GM21515 (cell line): Measurements from ENCODE around the gene GPS1.
A peak's percentile ranks its signal among the peaks of the same experiment; 100 is the strongest.

ENCODE experiments used
- ATAC-seq: cut with Tn5 transposase; IDR thresholded peaks from one replicate; pipeline ENCODE4 v1.9.1; 2021; ENCODE audit not compliant: unreplicated experiment

The GPS1 gene

DNA sequence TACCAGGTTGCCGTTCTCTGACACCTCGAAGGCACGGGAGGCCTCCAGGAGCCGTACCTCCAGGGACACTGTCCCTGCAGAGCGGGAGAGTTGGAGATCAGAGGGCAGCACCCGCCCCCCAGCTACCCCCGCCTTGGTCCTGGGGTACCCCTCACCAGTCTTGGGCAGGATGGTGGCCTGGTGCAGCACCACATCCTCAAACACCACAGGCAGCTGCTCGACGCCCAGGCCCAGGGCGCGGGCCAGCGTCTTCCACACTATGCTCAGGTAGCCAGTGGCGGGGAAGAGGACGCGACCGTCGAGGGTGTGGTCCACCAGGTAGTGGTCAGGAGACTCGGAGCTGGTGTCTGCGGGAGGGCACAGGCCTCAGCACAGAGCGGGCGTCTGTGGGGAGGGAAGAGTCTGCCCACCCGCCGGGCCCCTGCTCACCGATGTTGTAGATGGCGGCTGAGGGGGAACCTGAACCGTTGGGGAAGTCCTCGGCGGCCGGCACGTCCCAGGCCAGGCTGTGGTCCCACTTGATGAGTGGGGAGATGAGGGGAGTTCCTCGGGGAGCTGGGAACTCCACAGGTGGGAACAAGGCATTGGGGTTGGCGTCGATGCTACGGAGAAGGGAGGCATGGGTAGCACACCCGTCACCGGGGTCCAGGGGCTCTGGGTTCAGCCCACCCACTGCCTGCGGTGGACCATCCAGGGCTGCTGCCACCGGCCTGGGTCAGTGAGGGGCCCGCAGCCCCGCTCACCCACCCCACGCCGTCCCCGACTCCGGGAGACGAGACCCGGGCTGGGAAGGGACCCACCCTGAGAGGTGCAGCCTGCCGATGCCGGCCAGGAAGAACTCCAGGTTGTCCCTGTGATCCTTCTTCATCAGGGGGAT is 36.5 kb downstream of the GPS1 start:
- no peak for ATAC-seq

DNA sequence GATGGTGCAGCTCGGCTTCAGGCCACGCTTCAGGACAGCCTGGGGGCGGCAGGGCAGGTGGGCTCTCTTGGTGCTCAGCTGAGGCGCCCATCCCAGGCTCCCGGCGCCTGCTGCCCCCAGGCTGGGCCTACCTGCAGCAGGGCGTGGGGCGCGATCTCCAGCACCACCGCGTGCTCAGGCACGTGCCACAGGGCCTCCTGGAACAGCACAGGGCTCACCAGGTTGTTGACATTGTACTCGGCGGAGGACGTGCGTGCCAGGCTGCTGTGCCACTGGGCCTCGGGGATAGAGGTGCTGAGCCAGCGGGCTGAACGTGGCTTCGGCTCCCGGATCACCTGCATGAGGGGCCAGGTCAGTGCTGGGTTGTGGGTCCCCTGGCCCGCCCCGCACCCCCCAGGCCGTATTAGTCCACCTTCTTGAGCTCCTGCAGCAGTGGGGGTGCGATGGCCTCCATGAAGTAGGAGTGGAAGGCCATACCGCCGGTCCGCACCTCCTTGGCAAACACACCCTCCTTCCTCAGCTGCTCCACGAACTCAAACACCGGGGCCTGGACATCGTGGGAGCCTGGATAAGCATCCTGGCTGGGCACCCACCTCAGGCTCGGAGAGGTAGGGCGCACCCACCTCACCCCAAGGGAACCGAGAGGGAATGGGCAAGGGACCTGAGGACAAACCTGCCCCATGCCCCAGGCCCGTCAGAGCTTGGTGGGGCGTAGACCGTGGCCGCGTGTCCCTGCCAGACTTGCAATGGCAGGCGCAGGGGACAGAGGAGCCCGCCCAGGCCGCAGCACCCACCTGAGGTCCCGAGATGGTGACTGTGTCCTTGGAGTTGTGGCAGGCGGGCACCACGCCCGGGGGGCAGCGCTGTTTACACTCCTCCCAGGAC is 37.4 kb downstream of the GPS1 start:
- no peak for ATAC-seq

DNA sequence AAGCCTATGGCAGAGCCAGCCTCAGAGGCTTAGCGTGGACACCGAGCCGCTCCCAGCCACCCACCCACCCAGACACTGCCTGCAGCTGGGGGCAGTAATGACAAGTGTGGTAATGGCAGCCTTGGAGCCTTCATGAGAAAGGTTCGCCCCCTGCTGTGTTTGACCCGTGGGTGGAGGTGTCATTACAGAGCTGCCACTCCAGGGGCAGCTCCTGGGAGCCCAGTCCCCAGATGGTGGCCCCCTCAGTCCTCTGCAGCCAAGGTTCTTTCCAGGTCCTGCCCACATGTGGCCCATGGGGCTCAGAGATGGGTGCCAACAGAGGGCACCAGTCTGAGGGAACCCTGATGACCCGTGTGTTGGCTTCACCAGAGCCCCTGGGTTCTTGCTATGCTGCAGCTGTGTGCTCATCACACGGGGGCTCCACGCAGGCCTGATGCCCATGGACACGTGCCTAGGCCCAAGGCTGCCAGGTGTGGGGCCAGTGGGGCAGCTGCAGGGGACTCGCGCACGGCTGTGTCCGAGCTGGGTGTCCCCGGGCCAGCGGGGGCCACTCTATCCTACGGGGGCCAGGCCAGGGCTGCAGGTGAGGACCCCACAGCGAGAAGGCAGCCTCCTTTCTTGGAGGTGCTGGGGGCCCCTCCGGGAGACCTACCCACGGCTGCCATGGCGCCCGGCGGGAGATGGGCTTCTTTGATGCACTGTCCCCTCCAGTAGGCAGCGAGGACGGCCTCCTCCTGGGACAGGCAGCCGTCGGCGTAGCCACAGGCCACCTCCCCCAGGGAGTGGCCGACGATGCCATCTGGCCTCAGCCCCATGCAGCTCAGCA is 38.2 kb downstream of the GPS1 start:
- no peak for ATAC-seq

DNA sequence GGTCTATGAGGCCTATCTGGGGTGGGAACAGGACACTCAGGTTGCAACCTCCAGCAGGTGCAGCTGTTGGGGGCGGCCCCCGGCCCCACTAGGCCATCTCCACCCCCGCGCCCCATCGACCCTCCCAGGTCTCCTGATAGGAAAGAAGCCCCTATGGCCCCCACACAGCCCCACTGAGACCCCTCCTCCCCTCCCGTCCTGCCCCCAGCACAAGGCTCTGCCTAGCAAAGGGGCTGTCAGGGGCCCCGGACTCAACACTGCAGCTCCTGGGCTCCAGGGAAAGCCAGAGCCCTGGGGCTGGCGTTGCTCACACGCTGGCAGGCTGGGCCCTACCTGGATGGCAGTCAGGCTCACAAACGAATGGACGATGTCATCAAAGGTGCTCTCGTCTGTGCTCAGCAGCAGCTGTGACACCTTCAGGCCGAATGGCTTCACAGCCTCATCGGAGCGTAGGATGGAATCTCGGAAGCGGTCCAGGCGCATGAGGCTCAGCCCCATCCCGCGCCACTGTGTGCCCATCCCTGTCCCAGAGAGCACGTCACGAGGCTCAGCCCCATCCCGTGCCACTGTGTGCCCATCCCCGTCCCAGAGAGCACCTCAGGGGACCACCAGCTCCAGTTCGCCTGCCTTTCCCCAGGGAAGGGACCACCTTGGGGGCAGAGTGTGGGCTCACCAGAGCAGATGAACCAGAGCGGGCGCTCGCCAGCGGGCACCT is 39.0 kb downstream of the GPS1 start:
- ATAC-seq = no peak

DNA sequence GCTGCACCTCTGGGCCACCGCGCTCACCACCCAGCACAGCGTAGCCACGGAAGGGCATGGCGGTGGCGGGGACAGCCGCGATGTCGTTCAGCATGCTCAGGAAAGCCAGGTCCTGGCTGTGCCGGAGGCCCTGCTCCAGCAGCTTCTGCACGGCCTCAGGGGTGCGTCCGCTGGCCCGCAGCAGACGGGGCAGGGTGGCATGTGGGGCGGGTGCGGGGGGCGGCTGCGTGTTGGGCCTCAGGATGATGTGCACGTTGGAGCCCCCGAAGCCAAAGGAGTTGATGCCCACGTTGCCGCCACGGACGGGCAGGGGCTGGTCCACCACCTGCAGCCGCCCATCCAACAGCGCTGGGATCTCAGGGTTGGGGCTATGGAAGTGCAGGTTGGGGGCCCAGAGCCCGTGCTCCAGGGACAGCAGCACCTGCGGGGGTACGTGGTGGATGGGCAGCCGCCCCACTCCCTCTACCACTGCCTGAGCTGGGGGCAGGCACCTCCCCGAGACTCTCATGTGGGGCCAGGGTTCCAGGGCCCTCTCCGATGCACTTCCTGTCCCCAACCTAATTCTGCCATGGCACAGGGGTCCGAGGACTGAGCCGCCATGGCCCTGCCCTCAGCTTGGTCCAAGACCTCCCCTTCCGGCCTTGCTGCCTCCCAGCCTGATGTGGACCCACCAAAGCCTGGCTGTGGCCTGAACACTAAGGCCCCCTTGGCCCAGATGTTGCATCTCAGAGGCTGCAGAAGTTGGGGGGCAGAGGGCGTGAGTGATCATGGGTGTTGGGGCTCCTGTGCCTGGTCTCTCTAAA is 39.8 kb downstream of the GPS1 start:
- ATAC-seq = no peak

DNA sequence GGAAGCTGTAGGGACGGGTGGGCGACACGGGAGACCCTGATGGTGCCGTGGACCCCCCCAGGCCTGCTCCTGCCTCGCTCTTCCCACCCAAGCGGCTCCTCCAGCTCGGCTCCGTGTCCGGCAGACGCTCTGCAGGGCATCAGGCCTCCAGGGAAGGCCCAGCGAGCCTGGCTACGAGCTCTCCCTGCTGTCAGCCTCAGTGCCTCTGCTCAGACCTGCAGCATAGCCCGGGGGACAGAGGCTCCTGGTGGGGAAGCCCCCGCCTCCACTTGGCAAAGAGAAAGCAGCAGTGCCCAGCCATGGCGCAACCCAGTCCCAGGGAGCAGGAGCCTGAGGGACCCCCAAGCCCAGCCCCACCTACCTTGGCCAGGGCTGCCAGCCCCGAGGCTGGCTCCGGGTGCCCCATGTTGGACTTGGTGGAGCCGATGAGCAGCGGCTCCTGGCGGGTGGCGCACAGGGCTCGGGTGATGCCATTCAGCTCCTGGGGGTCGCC is 40.4 kb downstream of the GPS1 start:
- no peak for ATAC-seq

DNA sequence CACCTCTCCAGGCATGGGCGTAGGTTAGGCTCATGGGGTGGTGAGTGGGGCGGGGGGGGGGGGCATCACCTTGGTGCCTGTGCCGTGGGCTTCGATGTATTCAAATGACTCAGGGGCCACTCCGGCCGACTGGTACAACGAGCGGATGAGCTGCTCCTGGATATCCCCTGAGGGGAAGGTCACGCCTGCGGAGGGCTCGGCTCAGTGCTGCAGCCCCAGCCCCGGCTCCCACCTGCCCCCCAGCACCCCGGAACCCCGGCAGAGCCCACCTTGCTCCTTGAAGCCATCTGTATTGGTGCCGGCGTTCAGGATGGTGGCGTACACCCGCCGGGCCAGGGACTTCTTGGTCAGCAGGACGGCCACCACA is 40.9 kb downstream of the GPS1 start:
- ATAC-seq = no peak

DNA sequence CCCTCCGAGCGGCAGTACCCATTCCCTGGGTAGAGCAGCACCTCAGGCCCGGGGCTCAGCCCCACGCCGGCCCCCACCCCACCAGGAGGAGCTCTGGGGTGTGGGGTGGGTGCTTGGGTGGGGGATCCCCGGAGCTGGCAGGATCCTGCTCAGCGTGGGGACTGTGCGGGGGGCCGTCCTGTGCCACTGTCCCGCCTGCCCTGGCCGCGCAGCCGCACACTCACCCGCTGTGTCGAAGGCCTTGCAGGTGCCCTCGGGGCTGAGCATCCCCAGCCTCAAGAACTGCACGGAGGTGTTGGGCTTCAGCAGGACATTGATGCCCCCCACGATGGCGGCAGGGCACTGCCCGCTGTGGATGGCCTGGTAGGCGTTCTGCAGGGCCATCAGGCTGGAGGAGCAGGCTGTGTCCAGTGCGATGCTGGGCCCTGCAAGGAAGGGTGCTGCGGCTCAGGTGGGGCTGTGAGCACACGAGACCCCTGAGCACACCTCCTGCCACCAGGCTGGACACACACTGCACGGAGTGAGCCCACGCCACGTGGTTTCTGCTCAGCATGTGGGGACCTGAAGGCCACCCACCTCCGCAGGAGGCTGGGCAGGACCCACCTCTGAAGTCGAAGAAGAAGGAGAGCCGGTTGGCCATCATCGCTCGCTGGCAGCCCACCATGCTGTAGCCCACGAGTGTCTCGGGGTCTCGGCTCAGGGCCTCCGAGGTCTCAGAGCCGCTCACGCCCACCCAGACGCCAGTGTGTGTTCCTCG is 41.5 kb downstream of the GPS1 start:
- ATAC-seq = no peak

DNA sequence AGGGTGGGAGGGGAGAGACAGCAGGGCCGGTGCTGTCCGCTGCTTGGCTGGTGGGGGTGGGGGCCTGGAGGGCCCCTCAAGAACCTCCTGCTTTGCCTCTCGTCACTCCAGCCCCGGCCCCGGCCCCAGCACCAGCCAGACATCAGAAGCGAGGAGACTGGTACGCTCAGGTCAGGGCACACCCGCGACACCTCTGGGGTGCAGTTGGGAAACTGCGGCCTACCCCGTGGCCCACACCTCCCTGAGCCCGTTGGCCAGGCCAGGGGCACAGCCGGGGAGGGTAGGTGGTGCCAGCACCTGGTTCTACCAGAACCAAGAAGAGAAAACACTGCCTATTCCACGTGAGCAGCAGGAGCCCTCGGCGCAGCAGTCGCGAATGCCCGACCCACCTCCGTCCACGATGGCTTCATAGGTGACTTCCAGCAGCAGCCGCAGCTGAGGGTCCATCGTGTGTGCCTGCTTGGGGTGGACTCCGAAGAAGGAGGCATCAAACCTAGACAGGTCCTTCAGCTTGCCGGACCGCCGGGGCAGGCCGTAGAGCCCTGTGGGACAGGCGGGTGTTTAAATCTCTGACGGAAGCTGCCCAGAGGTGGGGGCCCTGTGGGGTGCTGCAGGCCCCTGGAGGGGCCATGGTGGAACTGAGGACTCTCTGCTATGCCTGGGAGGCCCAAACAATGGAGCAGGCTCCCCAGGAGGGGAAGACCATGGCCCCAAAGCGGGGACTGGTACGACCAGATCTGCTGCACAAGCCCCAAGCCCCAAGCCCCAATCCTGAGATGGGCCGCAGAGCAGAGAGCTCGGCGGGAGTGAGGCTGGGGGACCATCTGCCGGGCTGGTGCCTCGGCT is 43.5 kb downstream of the GPS1 start:
- no peak for ATAC-seq

DNA sequence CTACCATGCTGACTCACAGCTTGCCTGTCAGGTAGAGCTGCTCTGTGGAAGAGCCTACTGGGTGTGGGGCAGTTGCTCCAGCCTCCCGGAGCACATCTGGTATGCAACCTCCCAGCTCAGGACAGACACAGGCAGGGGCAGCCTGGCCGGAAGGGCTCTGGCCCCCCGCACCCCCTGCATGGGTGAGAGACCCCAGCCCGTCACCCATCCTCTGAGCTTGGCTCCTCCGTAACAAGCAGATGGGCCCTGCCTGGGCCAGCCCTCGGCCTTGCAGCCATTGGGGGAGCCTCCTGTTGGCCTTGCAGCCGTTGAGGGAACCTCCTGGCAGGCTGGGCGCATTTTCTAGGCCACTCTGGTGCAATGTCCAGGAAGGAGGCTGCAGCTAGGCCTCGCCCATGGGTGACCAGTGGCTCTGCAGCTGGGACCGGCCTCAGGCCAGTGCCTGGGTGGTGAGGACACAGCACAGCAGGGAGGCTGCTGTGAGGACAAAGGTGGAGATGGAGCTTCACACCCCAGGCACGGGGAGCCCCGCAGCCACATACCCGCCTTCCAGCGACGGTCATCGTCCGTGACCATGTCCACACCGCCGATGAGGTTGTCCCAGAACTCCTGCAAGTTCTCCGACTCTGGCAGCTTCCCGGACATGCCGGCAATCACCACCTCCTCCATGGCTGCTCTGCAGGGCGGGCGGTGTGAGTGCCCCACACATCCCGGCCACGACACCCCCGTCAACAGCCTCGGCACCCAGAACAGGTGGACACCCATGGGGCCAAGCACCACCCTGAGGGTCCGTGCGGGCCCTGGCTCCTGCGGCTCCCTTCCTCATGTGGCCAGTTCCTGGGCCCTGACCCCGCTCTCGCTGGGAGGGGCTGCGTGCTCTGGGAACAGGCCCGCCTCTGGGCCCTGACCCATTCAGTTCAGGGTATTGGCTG is 44.3 kb downstream of the GPS1 start:
- no peak for ATAC-seq

DNA sequence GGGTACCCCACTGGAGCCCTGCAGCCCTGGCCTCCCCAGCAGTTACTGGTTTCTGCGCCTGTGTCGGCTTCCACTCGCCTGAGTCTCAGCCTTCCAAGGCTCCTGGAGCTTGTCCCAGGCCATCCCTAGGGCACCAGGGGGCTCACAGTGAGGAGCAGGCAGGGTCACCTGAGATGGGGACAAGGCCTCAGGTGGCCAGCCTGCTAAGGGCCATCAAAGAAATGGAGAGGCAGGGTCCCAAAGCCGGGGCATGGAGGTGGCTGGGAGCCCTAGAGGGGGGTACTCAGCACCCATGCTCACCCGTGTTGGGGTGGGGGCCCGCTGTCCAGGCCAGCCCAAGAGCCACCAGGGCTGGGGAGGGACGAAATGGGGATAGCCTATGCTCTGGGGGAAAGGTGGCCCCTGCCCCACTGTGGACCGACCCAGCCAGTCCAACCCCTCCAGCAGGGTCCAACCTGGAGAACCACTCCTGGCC is 45.0 kb downstream of the GPS1 start:
- ATAC-seq = no peak

DNA sequence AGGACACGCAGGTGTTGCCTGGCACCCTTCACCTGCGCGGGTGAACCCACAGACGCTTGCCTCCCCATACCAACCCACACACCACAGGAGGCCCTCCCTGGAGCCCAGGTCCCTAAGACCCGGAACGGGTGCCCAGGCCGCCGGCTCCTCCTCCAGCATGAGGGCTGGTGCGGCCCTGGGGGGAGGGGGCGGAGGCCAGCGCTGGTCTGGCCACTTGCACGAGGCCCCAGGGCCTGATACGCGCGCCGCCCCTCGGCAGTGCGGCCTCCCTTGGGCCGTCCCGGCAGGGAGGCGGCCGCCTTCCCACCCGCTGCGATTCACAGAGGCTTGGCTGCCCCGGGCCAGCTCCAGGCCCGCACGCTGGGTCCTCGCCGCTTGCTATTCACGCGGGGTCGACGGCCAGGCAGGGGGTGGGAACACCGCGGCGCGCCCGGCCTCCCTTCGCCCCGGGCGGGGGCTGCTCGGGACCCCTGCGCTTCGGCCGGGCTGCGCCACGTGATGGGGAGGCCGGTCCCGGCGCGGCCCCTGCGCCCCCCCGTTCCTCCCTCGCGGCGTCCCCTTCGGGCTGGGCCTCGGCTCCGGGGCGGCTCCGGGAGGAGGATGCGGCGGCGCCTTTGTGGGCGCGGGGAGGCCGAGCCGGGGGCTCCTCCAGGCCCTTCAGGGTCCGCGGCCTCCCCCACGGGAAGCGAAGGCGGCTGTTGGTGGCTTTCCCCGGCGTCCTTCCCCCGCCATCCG is 45.7 kb downstream of the GPS1 start:
- peak; percentile 5 for ATAC-seq

DNA sequence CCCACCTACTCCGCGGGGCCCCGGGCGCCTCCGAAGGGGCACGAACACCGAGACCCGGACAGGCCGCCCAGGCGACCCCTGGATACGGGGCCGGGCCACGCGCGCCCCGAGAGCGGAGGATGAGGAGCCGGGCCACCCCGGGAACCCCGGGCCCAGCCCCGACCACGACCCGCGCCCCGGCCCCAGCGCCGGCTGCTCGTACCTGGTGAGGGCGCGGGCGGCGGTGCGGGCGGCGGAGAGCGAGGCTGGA is 46.1 kb downstream of the GPS1 start:
- peak; percentile 33 for ATAC-seq

DNA sequence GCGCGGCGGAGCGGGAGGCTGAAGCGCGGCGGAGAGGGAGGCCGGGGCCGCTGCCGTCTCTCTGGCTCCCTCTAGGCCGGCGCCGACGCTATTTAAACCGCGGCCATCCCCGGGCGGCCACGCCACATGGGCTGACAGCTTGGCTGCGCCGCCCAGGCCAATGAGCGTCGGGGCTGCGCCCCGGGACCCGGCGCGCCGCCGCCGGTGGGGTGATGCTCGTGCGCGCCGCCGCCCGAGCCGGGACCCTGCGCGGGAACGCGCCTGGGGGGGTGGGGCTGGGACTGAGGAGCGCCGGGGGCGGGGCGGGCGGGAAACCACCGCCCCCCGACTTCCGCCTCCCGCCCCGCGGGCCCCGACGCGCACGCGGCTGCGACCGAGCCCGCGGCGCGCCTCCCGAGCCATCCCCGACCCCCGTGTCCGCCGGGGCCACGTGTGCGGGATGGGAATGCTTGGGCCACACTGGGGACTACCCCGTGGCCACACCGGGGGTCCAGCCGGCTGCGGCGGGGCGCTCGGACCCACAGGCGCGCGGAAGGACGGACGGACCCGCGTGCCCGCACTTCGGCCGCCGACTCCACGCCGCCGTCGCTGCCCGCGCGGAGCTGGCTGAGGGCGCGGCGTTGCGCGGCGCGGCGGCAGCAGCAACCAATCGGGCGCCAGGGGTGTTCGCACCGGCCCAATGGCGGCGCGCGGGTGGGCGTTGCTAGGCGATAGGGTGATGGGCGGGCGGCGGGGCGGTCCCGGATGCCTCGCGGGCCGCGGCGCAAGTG is 46.7 kb downstream of the GPS1 start, which contains the start of gene FASN:
Gene FASN (minus strand): TSS at position 68 of the 770 bp plus-strand sequence. CDS start 1,791 bp downstream, outside the sequence.
- peak; percentile 60 for ATAC-seq

DNA sequence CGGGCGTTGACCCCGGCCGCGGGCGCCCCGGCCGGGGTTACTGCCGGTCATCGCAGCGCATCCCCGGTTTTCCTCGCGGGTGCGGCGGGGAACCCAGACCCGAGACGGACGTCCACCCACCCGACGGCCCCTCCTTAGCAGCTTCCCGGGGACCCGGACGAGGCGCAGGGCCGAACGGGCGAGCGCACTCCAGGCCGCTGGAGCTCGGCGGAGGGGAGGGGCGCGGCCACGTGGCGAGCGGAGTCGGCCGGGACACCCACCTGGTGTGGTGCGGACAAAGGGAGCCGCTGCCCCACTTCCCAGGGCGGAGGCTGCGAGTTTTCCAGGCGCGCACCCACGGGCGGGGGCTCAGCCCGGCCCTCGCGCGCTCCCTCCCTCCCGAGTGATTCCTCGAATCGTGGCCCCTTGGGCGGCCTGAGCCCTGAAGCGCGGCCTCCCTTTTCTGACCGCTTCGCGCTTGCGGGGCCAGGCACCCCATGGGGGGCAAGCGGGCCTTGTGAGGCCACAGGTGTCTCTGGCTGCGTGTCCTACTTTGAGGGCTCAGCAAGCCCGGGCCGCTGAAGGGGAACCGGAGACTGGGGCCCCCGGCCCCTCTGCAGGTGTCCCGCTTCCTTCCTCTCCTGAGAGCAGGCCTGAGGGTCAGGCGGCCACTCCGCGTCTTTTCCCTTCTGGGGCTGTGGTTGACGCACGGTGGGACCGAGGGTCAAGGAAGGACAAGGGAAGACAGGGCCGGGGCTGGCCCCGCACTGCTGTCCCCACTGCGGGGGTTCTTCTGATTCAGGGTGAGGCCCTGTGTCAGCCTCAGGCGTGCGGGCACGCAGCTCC is 47.5 kb downstream of the GPS1 start:
- peak; percentile 6 for ATAC-seq
